Measurements from ENCODE around the gene GNAQ. TPM values are rescaled to one million over a fixed set of nuclear protein-coding genes. Genes with fewer than 3 reads are reported as not detected.
A peak's percentile ranks its signal among the peaks of the same experiment; 100 is the strongest.

GNAQ gene
- total RNA-seq, 1 donor from 2014 or later: 56.4 TPM

- DNase-seq: no peak
These were observed 88.6 kb downstream of the GNAQ start for GRCh38 chr9:77943057-77943456.

- no peak for DNase-seq
These were observed 92.4 kb downstream of the GNAQ start for GRCh38 chr9:77939149-77939668.

- no peak for DNase-seq
These were observed 93.4 kb downstream of the GNAQ start for GRCh38 chr9:77938163-77938562.

GRCh38 chr9:77935974-77936373 lies 95.6 kb downstream of the GNAQ start:
- DNase-seq: no peak

- no peak for DNase-seq
These were observed 96.4 kb downstream of the GNAQ start for GRCh38 chr9:77935211-77935610.

GRCh38 chr9:77933976-77934375 lies 97.6 kb downstream of the GNAQ start:
- no peak for DNase-seq

GRCh38 chr9:77933019-77933418 lies 98.6 kb downstream of the GNAQ start:
- DNase-seq: no peak

- DNase-seq: no peak
These were observed 101.7 kb downstream of the GNAQ start for GRCh38 chr9:77929942-77930341.

GRCh38 chr9:77927265-77927664 lies 104.3 kb downstream of the GNAQ start:
- no peak for DNase-seq

- DNase-seq: no peak
These were observed 105.2 kb downstream of the GNAQ start for GRCh38 chr9:77926371-77926878.

GRCh38 chr9:77922591-77922990 lies 109.0 kb downstream of the GNAQ start:
- DNase-seq: no peak

GRCh38 chr9:77917800-77918199 lies 113.8 kb downstream of the GNAQ start:
- no peak for DNase-seq

GRCh38 chr9:77916820-77917219 lies 114.8 kb downstream of the GNAQ start:
- no peak for DNase-seq

GRCh38 chr9:77916410-77916819 lies 115.2 kb downstream of the GNAQ start:
- no peak for DNase-seq

GRCh38 chr9:77915744-77916143 lies 115.9 kb downstream of the GNAQ start:
- no peak for DNase-seq

GRCh38 chr9:77912895-77913693 lies 118.5 kb downstream of the GNAQ start:
- DNase-seq: no peak

GRCh38 chr9:77911928-77912327 lies 119.7 kb downstream of the GNAQ start:
- no peak for DNase-seq

GRCh38 chr9:77910194-77910621 lies 121.4 kb downstream of the GNAQ start:
- peak; percentile 37 for DNase-seq

GRCh38 chr9:77909306-77909705 lies 122.3 kb downstream of the GNAQ start:
- no peak for DNase-seq

- DNase-seq: no peak
These were observed 123.3 kb downstream of the GNAQ start for GRCh38 chr9:77908293-77908692.

- no peak for DNase-seq
These were observed 124.0 kb downstream of the GNAQ start for GRCh38 chr9:77907585-77907984.

- no peak for DNase-seq
These were observed 124.6 kb downstream of the GNAQ start for GRCh38 chr9:77906991-77907390.

- no peak for DNase-seq
These were observed 127.8 kb downstream of the GNAQ start for GRCh38 chr9:77903666-77904285.

All from tongue (tissue), 2 donors.